ENCODE data around the gene HAUS3.
"Not testable (repeated sequence)": the region's sequence is repeated elsewhere in the genome, so short reads cannot be mapped to it uniquely, and the experiment has no call there.

Gene HAUS3

DNA sequence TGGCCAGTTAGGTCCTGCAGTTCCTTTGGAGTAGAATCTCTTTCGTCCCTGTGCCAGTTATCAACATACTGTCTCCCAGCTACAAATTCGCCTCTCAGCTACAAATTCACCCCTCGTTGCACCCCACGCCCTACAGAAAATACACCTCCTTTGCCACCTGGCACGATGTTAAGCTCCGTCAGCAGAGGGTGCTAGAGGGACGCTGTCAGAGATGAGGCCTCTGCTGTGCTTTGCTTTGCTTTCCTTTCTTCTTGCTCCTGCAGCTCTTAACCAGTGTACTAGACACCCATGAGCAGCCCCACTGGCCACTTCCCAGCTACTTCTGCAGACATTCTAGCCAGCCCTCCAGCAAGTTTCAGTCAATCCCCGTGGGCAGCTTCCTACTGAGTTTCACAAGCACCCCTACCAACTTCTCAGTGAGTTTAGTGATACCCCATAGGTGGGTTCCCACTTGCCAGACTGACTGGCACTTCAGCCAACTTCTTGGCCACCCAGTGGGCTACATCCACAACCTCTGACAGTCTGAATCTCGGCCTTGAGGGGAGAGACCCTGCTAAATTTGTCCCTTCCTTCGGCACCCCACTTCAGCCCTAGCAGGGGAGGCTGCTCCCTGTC, 21.8 kb downstream of the HAUS3 start:
- DNase-seq (ENCODE audit: low read depth): peak; percentile 76

DNA sequence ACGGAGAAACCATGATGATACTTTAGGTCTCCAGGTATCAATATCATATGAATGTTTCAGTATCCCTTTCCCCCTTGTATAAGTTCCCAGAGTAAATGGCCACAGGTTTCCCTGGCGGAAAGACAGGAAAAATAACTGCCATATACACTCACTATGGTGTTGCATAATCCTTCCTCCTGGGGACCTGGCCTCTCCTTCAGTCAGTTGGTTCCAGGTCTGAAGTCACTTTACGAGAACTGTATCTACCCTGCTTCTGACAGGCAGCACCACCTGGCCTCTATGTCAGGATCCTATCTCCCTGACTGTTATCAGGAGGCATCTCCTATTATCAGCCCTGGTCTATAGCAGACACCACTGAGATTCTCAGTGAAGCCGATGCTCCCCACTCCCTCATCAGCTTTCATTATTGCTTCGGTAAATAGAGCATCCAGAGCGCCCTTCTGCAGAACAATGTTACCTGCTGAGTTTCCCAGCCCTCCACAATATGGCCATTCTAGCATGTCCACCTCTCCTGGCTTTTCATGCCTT, 22.6 kb downstream of the HAUS3 start:
- DNase-seq (ENCODE audit: low read depth): no peak

DNA sequence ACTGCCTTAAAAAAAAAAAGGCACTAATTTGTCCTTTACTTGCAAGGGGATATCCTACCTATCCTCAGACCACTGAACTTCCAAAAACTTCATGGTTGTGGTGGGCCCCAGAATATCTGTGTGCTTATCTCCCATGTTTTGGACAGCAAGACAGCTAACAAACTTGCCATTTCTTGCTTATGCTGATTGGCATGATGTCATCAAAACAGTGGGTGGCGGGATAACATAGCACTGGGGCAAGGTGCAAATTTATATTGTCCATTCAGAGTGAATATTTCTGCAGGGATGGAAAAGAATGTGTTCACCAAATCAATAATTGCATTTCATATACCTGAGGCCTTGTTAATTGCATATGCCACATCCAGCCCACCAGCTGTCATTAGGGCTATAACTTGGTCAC, 23.5 kb downstream of the HAUS3 start:
- no peak for DNase-seq (ENCODE audit: low read depth)

DNA sequence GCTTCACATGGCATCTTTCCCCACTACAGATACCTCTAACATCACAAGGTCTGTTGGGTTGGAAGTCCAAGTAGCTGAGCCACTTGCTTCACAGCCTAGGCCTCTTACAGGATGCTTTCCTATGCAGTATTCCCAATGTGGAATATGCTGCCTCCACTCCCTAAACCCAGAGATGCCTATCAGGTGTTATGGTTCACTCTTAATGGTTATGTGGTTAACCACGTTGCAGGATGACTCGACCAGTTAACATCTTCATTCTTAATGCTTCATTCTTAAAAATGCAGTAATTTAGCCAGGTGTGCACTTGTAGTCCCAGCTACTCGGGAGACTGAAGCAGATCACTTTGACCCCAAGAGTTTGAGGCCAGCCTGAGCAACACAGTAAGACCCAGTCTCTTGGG, 24.2 kb downstream of the HAUS3 start:
- DNase-seq (ENCODE audit: low read depth): peak; percentile 55

DNA sequence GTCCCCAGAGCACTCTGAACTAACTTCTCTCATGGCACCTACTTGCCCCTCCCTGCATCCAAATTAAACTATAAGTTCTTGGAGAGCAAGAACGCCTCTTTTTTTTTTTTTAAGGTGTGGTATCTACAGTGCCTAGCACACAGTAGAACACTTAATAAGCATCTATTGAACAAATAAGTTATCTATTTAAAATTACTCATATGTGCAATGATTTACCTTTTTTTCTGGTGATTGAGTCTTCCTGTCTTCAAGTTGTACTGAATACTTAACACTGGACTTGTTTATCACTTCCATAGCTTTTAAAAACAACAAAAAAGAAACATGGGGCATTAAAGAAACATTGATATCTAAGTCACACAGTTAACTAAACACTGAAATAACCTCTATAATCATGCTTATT, 29.1 kb downstream of the HAUS3 start:
- no peak for DNase-seq (ENCODE audit: low read depth)

DNA sequence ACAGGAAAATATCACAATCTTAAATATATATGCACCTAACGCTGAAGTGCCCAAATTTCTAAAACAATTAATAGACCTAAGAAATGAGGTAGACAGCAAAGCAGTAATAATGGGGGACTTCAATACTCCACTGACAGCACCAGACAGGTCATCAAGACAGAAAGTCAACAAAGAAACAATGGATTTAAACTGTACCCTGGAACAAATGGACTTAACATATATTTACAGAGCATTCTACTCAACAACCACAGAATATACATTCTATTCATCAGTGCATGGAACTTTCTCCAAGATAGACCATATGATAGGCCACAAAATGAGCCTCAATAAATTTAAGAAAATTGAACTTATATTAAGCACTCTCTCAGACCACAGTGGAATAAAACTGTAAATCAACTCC, 39.1 kb downstream of the HAUS3 start:
- DNase-seq (ENCODE audit: low read depth): not testable (repeated sequence)

DNA sequence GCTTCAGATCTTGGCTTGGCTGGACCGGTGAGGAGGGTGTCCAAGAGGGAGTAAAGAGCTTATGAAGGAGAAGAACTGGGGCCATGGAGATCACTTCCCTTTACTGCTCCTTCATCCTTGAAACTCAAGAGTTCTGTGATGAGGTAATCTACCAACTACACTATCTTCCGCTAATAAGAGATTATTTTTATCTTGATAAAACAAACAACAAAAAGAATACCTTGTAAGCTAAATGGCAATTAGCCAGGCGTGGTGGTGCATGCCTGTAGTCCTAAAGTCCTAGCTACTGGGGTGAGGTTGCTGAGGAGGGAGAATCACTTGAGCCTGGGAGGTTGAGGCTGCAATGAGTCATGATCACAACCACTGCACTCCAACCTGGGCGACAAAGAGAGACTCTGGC, 47.4 kb downstream of the HAUS3 start:
- DNase-seq (ENCODE audit: low read depth): no peak

DNA sequence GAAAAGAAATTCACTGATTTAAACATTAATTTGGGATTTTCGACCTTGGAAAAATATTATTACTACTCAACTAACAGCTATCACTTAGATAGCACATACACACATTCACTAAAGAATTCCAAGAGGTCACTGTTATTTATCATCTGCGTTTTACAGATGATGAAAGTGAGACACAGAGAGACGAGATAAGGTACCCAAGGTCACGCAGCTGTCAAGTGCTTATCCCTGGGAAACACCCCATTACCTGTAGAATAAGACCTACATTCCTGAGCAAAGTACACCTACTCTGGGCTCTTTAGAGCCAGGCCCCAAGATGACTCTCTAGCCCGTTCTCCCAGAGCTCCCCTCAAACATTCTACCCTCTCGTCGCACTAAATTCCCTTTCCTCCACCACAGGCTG, 48.6 kb downstream of the HAUS3 start:
- no peak for DNase-seq (ENCODE audit: low read depth)

DNA sequence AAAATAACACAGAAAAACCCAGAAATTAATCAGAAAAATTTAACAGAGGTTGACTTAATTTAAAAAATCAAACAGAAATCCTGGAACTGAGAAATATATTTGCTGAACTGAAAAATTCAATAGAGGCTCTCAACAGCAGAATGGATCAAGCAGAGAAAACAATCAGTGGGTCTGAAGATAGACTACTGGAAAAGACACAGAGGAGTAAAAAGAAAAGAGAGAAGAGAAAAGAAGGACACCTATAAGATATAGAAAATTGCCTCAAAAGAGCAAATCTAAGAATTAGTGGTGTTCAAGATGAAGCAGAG, 55.1 kb downstream of the HAUS3 start:
- no peak for DNase-seq (ENCODE audit: low read depth)

DNA sequence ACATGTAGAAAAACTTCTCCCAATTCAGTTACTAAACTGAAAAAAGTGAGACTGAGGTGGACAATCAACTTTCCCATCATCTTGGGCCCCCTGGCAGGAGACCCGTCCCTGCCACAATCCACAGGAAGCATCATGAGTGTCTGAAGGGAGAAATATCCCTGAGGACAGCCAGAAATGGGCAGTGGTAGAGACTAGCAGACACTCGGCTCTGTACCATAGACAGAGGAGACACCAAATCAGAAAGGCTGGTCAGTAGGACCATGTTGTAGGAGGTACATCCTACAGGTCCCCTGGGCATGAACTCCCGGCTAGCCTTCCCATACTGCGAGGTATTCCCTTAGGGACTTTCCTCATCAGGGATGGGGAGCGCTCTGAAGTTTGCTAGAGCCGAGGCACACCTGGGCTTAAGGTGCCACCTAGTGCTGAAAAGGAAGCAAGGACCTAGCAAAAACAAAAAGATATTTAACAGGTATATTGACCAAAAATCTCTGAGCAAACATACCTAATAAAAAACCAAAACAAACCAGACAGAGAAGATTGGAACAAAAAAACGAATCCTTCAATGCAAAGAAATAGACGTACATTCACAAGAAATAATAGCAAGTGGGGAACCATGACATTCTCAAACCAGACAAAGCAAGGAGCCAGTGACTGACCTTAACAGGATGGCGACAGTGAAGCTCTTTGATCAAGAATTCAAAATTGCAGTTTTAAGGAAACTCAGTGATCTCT, 55.6 kb downstream of the HAUS3 start:
- DNase-seq (ENCODE audit: low read depth): peak; percentile 58

DNA sequence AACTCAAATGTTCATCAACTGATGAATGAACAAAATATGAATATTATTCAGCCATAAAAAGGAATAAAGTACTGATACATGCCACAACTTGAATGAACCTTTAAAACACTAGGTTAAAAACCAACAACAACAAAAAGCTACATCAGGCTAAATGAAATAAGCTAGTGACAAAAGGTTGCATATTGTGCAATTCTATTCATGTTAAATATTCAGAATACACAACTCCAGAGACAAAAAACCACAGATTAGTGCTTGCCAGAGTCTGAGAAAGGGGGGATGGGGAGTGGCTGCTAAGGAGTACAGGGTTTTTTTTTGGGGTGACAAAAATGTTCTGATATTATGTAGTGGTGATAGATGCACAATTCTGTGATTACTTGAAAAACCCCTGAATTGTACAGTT, 58.5 kb downstream of the HAUS3 start:
- no peak for DNase-seq (ENCODE audit: low read depth)

DNA sequence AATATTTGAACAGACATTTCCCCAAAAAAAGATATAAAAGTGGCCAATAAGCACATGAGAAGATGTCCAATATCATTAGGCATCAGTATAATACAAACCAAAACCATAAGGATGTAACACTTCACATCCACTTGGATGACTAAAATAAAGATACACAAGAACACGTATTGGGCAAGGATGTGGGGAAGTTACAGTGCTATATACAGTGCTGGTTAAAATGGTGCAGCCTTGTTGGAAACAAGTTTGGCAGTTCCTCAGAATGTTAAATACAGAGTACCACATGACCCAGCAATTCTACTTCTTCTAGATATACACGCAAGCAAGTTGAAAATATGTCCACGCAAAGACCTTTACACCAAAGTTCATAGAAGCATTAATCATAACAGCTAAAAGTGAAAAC, 58.9 kb downstream of the HAUS3 start:
- no peak for DNase-seq (ENCODE audit: low read depth)

DNA sequence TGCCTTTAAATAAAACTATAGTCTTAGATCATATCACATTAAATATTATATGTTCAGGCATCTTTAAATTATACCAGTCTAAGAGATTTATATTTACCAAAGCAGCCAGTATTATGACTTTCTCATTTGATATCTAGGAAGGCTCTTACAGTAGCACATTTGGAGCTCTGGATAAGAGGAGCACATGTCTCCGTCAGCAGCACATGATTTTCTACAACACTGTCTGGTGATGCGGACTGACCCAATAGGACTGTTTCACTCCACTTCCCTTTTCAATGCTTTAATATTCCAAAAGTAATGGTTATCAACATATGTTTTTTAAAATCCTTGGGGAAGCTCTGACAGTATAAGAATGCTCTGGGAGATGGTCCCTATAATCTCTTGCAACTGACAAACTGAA, 61.5 kb downstream of the HAUS3 start:
- no peak for DNase-seq (ENCODE audit: low read depth)

DNA sequence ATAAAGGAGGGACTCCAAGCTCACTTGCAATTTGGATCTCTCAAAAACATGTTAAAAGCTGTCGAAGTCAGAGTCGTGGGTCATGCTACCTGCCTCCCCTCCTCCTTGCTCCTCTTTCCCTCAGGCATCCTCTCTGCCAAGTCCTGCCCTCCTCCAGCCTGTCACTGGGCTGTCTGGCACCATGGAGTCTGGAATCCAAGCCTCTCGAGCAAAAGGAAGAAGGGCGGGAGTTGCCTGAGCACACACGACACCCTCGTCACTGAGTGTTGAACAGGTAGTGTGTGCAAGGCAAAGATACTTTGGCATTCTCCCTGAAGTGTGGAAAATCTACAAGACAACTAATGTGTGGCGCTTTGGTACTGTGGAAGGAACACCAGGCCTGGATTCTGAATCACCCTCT, 62.2 kb downstream of the HAUS3 start:
- no peak for DNase-seq (ENCODE audit: low read depth)

DNA sequence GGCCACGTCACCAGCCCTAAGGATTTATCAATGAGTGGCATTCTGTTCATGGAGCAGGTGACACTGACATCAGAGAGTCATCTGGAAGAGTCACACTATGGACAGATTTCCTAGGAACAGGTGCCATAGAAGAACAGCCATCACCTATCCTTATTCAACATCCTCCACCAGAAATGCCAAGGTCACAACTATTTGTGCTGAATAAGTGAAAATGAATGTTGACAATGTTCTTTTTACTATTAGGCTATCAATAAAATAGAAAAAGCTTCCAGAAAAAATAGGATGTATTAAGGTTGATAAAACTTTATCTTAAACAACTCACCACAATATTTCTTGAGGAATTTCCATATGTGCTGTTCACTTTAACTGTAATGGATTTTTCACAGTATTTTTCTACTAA, 62.9 kb downstream of the HAUS3 start:
- DNase-seq (ENCODE audit: low read depth): no peak
